Inflammatory macrophage treated with lipopolysaccharide for 4 hours (primary cell): ENCODE measurements around the gene TTC39B.
A peak's percentile ranks its signal among the peaks of the same experiment; 100 is the strongest.
"Not testable (repeated sequence)": the region's sequence is repeated elsewhere in the genome, so short reads cannot be mapped to it uniquely, and the experiment has no call there.

Experiments
- DNase-seq: peaks from one replicate; pipeline ENCODE4 v3.0.0-alpha.2; 2020

TTC39B gene

DNA sequence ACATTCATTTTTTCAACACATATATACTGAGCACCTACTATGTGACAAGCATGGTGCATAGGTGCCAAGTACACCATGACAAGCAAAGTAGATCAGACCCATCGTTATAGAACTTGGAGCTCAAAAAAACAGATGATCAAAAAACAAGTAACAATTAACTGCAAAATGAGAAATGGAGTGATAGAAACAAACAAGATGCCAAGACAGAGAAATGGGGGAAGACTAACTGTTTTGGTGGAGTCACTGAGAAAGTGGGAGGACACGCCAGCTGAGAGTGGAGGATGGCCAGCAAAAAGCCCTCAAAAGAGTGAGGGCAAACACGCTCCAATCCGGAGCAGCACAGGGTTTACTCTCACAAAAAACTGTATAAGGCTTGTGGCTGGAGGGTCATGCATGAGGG lies 50.6 kb downstream of the TTC39B start:
- DNase-seq = no peak

DNA sequence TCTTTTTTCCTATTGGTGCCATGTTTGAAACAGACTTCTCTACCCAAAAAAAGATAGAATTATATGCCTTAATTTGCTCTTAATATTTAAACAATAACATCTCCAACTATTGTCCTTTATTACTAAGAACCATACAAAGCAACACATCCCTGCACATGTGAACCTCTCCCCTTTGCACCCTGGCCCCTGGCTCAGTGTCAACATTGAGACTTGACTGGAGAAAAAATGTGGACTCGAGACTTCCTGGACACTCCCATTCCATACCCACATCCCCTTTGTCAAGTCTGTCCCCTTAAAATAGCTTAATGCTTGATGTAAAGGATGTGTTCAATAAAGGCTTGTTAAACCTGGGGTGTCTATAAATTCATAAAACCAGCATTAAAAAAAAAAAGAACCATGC lies 53.2 kb downstream of the TTC39B start:
- DNase-seq = no peak

DNA sequence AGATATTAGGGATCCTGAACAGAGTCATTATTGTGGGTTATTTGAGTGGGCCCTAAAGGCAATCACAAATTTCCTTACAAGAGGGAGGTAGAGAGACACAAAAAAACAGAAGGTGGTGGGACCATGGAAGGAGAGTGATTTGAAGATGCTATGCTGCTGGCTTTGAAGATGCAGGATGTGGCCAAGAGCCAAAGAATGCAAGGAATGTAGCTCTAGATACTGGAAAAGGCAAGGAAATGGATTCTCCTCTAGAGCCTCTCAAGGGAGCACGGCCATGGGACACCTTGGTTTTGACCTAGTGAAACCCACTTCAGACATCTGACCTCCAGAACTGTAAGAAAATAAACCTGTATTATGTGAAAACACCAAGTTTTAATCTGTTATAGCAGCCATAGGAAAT lies 53.8 kb downstream of the TTC39B start:
- DNase-seq = no peak

DNA sequence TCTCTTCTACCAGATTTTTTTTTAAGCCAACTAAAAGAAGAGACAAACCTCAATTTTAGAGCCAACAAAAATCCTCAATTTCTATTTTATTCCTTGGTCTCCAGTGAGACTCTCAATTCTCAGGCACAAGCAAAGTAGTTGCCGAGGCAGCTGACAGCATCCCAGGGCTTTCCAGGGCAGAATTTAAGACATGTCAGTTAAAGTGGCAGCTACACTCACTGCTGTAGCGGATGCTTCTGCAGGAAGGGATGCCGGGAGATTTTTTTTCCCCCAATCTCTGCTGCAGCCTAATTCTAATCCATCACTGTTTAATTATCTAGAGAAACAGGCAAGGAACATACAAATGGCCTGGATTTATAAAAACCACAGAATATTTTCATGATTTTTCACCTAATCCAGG lies 57.0 kb downstream of the TTC39B start:
- DNase-seq = no peak

DNA sequence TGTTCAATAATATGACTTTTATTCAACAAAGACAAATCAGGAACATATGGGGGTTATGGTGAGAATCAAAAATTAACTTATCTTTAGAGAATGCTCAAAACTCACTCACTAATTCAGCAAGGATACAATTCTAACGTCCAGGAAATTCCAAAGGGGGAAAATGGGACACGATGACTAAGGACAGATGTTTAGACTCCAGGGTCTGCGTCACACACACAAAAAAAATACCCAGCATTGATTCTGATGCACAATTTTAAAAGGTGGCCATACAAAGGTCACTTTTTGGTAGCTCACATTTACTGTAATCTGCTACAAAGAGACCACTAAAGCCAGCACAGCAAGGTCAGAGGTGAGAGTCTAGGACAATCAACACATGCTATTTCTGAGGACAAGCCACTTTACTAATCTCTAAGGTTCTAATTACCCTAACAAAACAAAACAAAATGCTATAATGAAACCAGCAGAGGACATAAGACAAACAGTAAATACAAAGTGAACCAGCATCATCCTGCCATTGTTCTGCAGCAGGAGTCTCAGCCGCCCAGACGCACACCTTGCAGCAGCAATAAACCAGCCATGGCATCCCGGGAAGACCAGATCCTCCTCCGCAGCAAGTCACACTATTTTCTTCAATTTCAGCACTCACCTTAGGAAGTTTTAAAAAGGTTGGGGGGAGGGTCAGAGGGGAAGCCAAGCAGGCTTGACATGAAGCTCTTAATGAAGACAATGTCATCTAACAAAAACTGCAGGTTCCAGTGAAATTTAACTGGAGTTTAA lies 57.8 kb downstream of the TTC39B start:
- no peak for DNase-seq

DNA sequence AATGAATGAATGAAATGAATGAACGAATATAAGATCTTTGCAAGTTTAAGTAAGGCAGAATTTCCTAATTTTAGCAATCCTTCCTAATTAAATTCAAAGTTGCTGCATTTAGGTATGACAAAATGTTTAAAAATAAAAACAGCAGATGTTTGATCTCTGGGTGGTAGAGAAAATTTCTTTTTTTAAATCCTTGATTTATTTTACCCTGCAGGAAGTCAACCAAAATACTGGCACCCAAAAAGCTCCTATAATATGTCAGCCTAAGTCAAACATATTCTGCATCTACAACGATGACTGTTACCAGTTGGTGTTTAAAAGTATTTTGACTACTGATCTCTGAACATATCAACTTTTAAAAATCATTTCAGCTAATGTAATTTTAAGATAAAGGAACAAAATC lies 58.4 kb downstream of the TTC39B start:
- no peak for DNase-seq

DNA sequence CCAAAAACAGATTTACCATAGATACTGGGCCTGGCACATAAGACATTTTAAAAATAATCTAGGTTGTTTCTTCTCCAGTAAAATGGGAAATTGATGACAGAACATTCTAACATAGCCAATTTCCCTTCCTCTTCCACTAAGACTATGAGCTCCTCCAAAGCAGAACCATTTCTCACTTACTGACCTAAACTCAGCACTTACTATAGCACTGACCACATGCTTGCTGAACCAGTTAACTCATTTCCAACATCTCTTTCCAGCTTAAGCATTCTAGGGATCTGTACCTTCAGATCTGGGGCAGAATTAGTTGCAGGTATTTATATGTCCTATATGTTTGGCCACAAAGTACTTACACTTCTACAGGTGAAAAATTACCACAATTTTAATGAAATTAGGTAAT lies 58.9 kb downstream of the TTC39B start:
- peak; percentile 43 for DNase-seq

DNA sequence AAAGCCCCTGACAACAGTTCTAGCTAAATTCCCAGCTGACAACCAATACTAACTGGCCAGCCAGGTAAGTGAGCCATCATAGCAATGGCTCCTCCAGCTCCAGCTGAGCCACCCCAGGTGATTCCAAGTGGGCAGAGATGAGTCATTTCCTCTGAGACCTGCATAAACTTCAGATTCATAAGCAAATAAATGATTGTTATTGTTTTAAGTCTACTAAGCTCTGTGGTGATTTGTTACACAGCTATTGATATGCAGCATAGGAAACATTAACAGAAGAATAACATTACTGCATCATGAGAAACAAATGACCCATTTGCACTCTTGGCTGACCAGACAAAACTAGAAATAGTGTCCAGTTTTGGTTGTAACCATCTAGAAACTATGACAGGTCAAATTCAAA lies 60.3 kb downstream of the TTC39B start:
- DNase-seq = no peak

DNA sequence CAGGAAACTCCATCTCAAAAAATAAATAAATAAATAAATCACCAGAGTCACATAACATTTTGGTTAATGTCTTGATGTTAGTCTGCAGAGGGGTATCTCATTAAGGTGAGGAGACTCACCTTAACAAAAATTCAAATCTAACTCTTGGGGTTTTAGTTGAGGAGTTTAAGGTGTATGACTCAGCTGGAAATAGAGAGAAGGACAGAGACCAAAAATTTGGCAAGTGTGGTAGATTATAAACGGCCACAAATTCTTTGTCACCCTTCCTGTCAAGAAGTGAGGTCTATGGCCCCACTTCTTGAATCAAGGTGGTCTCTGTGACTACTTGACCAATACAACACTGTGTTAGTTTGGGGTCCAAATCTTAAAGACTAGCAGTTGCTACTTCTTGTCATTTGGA lies 60.8 kb downstream of the TTC39B start:
- no peak for DNase-seq

DNA sequence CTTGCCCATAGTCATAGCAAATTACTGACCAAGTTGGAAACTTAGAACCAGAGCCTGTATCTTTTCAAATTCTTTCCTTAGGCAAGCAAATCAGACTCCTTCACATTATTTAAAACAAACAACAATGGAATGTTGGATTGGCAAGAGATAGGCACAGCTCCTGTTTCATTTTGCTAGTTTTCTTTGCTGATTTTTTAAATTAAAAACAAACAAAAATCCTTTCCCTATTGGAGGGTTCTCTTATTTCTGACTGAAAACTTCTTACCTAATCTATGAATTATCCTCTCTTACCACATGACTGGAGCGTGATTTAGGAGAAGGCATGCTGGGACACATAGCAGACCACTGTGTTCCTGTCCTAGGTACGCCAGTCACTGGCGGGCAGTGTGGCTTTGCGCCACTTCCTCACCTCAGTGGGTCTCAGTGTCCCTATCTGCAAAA lies 63.0 kb downstream of the TTC39B start:
- DNase-seq = no peak

DNA sequence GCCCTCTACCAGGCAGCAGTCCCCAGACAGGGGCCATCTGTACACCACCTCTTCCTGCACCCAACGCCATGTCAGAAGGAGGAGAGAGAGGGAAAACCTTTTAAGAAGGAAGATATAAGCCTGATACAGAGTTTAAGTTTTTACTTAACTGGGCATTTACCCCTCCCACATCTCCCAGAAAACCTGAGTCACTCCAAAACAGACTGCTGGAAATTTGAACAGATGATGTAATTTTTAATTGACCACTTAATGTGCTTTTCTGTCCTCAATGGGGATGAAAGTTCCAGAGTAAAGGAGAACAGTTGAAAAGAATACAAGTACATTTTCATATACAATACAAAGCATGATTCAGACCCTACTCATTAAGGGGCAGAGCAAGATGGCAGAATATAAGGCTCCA lies 63.9 kb downstream of the TTC39B start:
- no peak for DNase-seq

DNA sequence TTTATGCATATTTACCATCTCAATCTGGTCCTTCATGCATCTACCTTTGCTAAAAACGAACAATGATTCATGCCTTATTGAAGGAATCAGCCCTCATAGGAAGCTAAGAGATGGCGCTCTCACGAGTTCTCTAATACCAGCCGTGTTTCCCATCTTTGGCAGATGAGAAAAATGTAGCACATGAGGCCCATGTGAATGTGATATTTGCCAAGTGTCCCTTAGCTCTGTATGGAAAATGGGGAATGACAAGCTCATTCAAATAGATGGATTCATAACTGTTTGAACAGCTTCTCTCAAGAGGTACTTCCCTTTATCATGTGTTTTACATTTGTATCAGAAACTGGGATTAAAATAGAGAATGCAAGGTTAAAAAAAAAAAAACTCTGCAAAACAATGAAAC lies 66.1 kb downstream of the TTC39B start:
- DNase-seq = no peak

DNA sequence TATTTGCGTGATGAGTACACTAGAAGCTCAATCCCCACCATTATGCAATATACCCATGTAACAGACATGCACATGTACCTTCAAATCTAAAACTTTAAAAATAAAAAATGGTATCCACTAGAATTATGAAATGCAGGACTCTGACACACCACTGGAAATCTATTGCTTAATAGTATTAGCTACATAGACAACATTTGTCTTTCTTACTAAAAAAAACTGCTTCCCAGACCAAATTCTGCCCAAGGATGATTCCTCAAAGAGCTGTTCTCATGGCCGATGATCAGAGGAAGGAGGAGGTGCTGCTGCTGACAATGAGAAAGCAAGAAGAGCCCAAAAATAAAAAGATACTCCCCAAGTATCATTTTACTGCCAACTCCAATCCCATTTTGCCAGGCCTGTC lies 67.2 kb downstream of the TTC39B start:
- DNase-seq = peak; percentile 20

DNA sequence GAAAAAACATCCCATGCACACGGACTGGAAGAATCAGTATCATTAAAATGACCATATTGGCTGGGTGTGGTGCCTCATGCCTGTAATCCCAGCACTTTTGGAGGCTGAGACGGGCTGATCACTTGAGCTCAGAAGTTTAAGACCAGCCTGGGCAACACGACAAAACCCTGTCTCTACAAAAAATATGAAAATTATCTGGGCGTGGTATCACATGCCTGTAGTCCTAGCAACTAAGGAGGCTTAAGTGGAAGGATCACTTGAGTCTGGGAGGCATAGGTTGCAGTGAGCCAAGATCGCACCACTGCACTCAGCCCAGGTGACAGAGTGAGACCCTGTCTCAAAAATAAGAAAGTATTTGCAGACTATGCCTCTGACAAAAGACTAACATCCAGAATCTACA lies 68.4 kb downstream of the TTC39B start:
- DNase-seq = no peak

DNA sequence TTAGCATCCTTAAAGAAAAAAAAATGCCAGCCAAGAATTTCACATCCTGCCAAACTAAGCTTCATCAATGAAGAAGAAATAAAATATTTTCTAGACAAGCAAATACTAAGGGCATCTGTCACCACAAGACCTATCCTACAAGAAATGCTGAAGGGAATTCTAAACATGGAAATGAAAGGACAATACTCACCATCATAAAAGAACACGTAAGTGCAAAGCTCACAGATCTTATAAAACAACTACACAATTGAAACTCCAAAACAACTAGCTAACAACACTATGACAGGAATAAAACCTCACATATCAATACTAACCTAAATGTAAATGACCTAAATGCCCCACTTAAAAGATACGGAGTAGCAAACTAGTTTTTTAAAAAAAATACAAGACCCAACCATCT lies 71.4 kb downstream of the TTC39B start:
- no peak for DNase-seq

DNA sequence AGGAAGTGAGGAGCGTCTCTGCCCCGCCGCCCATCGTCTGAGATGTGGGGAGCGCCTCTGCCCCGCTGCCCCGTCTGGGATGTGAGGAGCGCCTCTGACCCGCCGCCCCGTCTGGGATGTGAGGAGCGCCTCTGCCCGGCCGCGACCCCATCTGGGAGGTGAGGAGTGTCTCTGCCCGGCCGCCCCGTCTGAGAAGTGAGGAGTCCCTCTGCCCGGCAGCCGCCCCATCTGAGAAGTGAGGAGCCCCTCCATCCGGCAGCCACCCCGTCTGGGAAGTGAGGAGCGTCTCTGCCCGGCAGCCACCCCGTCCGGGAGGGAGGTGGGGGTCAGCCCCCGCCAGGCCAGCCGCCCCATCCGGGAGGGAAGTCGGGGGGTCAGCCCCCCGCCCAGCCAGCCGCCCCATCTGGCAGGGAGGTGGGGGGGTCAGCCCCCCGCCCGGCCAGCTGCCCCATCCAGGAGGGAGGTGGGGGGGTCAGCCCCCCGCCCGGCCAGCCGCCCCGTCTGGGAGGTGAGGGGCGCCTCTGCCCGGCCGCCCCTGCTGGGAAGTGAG lies 73.0 kb downstream of the TTC39B start:
- not testable (repeated sequence) for DNase-seq

DNA sequence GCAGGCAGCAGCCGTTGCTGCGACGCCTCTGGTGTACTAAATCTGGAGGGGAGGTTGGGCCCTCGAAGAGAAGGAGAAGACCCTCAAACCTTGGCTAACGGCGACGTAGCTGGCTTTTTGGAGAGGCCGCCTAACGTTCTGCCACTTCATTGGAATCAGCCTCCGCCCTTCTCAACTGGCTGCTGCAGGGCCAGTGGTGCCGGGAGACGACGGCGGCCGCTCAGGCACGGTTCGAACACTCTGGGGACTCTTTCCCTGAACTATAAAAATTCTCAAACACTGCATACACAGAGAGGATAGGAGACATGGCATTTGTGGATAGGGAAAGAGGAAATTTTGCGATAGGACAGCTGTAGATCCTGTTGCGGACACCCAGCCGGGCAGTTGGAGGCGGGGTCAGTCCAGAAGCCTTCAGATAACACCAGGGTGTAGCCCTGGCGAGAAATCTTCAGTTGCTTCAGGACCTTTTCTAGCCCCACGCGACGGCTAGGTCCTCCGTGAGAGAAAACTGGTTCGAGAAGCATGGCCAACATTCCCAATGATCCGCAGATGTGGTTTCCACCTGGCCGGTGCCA lies 74.2 kb downstream of the TTC39B start:
- DNase-seq = not testable (repeated sequence)

DNA sequence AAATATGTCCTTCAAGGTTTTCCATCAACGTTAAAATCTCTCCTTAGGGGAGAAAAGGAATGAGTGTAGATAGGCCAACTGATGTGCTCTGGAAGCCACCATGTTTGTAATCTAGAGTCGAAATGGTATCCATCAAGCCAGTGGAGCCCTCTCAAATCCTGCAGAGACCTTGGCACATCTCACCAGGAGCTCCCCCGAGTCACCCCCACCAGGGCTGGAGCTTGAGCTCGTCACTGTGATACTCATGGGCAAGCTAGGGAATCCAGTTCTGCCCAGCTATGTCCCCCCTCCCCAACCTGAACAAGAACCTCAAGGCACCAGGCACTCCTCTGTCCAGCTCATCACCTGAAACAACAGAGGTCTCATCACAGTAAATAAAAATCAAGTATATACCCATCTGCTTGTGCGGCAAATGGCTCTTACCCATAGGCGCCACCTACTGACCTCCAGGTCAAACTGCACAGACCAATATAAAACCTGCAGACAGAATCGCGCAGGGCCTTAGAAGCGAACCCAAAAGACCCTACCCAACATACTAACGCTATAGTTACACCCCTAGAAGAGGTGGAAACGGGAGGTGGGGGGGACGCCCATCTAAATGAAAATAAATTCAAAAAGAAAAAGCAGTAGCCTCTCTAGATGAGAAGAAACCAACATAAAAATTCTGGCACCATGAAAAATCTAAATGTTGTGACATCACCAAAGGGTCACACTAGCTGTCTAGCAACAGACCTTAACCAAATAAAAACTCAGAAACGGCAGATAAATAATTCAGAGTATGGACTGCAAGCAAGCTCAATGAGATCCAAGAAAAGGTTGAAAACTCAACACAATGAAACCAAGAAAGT lies 75.0 kb downstream of the TTC39B start:
- DNase-seq = no peak

DNA sequence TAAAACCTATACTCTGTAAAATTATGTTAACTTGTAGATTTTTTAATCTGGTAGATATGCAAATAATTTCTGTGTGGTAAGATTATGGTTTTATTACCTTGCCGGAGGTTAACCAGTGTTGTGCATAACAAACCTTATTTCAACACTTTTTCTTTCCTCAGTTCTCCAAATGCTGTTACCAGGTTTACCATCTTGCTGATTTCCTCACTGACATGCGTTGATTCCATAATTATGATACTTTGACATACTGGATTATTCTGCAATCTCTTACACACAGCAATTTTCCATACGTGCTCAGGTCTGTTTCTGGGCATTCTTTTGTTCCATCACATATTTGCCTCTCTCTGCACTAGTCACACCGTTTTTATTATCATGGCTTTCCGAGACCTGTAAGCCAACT lies 77.6 kb downstream of the TTC39B start:
- peak; percentile 62 for DNase-seq

DNA sequence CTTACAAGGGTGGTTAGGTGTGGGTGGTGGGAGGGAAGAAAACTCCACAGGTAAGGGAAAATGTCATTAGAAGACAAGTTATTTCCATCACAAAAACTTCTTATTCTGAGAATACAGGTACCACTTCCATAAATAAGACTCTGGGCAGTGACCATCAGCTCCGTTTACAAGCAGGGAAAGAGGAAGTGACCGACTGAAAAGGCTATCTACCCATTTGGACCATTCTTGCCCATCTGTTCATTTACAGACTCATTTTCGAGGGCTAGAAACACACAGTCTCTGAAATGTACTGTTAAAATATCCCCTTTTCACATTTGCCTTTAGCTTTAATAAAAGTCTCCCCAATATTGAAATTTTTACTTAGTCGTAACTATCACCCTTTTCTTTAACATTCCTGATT lies 79.5 kb downstream of the TTC39B start:
- DNase-seq = no peak

DNA sequence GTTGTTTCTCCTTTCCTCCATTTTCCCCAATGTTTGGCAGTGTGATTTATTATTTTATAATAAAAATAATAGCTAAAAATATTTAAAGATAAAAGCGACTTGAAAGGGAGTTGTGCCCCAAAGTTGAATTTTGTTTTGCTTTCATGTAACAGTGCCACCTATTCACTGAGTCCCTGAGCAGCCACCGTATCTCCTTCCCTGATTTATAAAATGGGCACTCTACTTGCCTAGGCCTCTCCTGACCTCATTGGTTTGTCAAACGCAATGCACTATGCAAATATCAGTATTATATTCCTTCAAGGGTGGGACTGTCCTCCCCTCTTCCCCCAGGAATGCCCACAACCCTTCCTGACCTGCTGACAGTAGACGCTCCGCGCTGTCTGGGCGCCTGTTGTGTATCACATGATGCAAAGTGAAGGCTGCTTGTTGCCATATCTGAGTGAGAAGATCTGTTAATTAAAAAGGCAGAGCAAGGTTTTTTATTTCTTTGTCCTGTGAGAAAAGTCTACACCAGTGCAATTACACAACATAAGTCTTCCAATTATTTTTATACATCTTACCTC lies 81.4 kb downstream of the TTC39B start:
- DNase-seq = no peak

DNA sequence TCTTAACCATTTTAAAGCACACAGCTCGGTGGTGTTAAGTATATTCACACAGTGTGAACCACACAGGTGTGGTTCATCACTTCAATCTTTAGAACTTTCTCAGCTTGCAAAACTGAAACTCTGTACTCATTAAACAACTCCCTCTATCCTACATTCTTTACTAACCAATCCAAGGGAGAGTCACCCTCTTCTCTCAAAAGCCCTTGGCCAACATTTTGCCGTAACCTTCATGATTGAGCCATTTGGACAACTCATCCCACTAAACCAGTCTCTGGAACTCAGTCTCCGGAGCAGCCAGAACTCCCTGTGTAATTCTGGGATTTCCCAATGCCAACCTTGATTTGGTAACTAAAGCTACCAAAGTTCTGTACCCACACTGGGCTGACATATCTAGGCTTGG lies 84.7 kb downstream of the TTC39B start:
- peak; percentile 6 for DNase-seq

DNA sequence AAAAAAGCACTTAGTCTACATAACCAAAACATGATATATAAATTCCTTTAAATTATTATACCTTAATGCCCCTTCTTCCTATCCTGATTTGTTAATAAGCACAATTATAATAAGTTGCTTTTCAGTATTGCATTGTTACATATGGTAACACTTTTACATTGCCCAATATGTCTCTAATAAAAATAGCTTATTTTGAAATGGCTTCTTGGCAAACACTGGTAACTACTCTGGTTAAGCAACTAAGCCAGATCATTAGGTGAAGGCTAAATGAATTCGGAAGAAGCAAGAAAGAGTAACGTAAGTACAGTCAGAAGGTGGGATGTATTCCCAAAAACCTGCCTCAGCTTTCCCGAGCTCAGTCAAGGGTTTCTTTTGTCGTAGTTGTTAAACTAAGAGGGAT lies 85.3 kb downstream of the TTC39B start:
- peak; percentile 31 for DNase-seq
